ENCODE results near the gene MAST1.

The MAST1 gene

GRCh38 chr19:12893582-12893981 is 55.3 kb downstream of the MAST1 start:
- H3K4me3 ChIP-seq (ENCODE audit: low read depth, low read length), result no peak overlapping the region
- no peak for TF ChIP-seq CTCF (IDR thresholded peaks at IDR 0.05; ENCODE audit: low read depth, low read length, missing control alignments)
- DNase-seq (ENCODE audit: low read depth), result no peak
- in situ Hi-C loops (cut with HindIII; ENCODE audit: low sequenced_read_pairs), result no loop called here

- no peak for DNase-seq (ENCODE audit: low read depth)
- in situ Hi-C loops (cut with HindIII; ENCODE audit: low sequenced_read_pairs), result no loop called here
- H3K4me3 ChIP-seq (ENCODE audit: low read depth, low read length), result no peak overlapping the region
- TF ChIP-seq CTCF (IDR thresholded peaks at IDR 0.05; ENCODE audit: low read depth, low read length, missing control alignments), result no peak
Observed at GRCh38 chr19:12896460-12896859, 58.1 kb downstream of the MAST1 start.

GRCh38 chr19:12899891-12900518 is 61.7 kb downstream of the MAST1 start:
- no peak overlapping the region for H3K4me3 ChIP-seq (ENCODE audit: low read depth, low read length)
- no peak for TF ChIP-seq CTCF (IDR thresholded peaks at IDR 0.05; ENCODE audit: low read depth, low read length, missing control alignments)
- no peak for DNase-seq (ENCODE audit: low read depth)
- in situ Hi-C loops (cut with HindIII; ENCODE audit: low sequenced_read_pairs), result no loop called here

- DNase-seq (ENCODE audit: low read depth), result no peak
- in situ Hi-C loops (cut with HindIII; ENCODE audit: low sequenced_read_pairs), result no loop called here
- H3K4me3 ChIP-seq (ENCODE audit: low read depth, low read length), result no peak overlapping the region
- TF ChIP-seq CTCF (IDR thresholded peaks at IDR 0.05; ENCODE audit: low read depth, low read length, missing control alignments), result no peak
Observed at GRCh38 chr19:12907166-12907565, 68.9 kb downstream of the MAST1 start.

GRCh38 chr19:12912571-12912970 is 74.3 kb downstream of the MAST1 start:
- H3K4me3 ChIP-seq (ENCODE audit: low read depth, low read length), result no peak overlapping the region
- DNase-seq (ENCODE audit: low read depth), result no peak
- no peak for TF ChIP-seq CTCF (IDR thresholded peaks at IDR 0.05; ENCODE audit: low read depth, low read length, missing control alignments)
- in situ Hi-C loops (cut with HindIII; ENCODE audit: low sequenced_read_pairs), result no loop called here

GRCh38 chr19:12913011-12913561 is 74.8 kb downstream of the MAST1 start:
- peak; percentile 32 for DNase-seq (ENCODE audit: low read depth)
- no peak overlapping the region for H3K4me3 ChIP-seq (ENCODE audit: low read depth, low read length)
- no peak for TF ChIP-seq CTCF (IDR thresholded peaks at IDR 0.05; ENCODE audit: low read depth, low read length, missing control alignments)
- in situ Hi-C loops (cut with HindIII; ENCODE audit: low sequenced_read_pairs), result no loop called here

Data from astrocyte of the cerebellum (primary cell).